Coronary artery (tissue), 2 donors: Measurements from ENCODE around the gene FGF21.
"Not testable (repeated sequence)": the region's sequence is repeated elsewhere in the genome, so short reads cannot be mapped to it uniquely, and the experiment has no call there.

ENCODE experiments used
- DNase-seq: peaks from one replicate; pipeline ENCODE4 v3.0.0-alpha.2; 2017; ENCODE audit warnings: low spot score
- H3K27ac ChIP-seq, 2 donors: fragments of 200-600 bp; sonication (generic); one replicate each; pipeline ENCODE4 v1.5.1; 2016 to 2019
- H3K4me3 ChIP-seq: fragments of 200-600 bp; sonication (generic); 2 replicates; pipeline ENCODE4 v1.5.1; 2016; ENCODE audit warnings: mild to moderate bottlenecking, moderate library complexity
- CTCF ChIP-seq: fragments of 200-600 bp; sonication (generic); IDR thresholded peaks from one replicate; pipeline ENCODE4 v1.5.1; 2019; ENCODE audit warnings: antibody characterized with exemption

Gene FGF21

DNA sequence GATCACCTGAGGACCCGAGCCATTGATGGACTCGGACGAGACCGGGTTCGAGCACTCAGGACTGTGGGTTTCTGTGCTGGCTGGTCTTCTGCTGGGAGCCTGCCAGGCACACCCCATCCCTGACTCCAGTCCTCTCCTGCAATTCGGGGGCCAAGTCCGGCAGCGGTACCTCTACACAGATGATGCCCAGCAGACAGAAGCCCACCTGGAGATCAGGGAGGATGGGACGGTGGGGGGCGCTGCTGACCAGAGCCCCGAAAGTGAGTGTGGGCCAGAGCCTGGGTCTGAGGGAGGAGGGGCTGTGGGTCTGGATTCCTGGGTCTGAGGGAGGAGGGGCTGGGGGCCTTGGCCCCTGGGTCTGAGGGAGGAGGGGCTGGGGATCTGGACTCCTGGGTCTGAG is 888 bp downstream of the FGF21 start:
- Histone ChIP-seq H3K4me3 (no peak overlapping the region), H3K27ac (no peak overlapping the region)
- no peak for TF ChIP-seq CTCF
- no peak for DNase-seq

DNA sequence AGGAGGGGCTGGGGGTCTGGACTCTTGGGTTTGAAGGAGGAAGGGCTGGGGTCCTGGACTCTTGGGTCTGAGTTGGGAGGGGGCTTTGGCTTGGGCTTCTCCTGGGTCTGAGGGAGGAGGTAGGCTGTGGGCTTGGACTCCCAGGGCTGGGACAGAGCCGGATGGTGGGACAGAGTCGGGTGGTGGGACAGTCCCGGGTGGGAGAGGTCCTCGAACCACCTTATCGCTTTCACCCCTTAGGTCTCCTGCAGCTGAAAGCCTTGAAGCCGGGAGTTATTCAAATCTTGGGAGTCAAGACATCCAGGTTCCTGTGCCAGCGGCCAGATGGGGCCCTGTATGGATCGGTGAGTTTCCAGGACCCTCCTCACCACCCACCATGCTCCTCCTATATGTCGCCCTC is 1.4 kb downstream of the FGF21 start:
- DNase-seq: no peak
- H3K4me3 ChIP-seq: no peak overlapping the region
- no peak overlapping the region for H3K27ac ChIP-seq
- TF ChIP-seq CTCF: no peak

- no peak for TF ChIP-seq CTCF
- Histone ChIP-seq H3K27ac (no peak overlapping the region), H3K4me3 (no peak overlapping the region)
- no peak for DNase-seq
Measured at GRCh38 chr19:48757089-48757675, 1.9 kb downstream of the FGF21 start.

- no peak for DNase-seq
- no peak for TF ChIP-seq CTCF
- H3K27ac ChIP-seq: no peak overlapping the region
- no peak overlapping the region for H3K4me3 ChIP-seq
Measured at GRCh38 chr19:48757741-48758144, 2.4 kb downstream of the FGF21 start.

- no peak for TF ChIP-seq CTCF
- H3K4me3 ChIP-seq: no peak overlapping the region
- H3K27ac ChIP-seq: no peak overlapping the region
- DNase-seq: no peak
Measured at GRCh38 chr19:48760504-48761205, 5.3 kb downstream of the FGF21 start.

DNA sequence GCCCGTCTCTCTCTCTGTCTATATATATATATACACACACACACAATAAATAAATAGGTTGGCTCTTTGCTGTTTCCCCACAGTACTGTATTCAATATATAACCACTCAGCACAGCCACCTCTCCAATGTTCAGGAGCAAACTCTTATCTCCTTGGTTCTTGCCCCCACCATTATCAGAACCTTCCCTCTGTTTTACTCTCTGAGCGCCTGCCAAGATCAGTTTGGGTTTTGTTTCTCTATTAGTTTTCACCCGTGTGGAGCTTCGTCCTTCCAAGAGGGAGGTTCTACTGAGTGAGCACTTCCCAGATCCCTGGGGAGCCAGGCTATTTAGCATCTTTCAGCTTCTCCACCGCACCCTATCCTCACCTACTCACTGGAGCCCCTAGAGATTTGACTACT is 10.5 kb downstream of the FGF21 start:
- H3K4me3 ChIP-seq, H3K27ac ChIP-seq, DNase-seq: not testable (repeated sequence)

- not testable (repeated sequence) for H3K27ac ChIP-seq, DNase-seq
Measured at GRCh38 chr19:48768171-48768753, 12.9 kb downstream of the FGF21 start.

More at GRCh38 chr19:48768171-48768753, 12.9 kb downstream of the FGF21 start:
- not testable (repeated sequence) for H3K4me3 ChIP-seq
